Rectal smooth muscle tissue (tissue), 1 donor: ENCODE results near the gene PTGR3.

Experiments
- H3K27ac ChIP-seq: one replicate; pipeline ENCODE4 v1.7.0; 2013; ENCODE audit warnings: low read depth, low read length, inconsistent platforms
- H3K27me3 ChIP-seq: one replicate; pipeline ENCODE4 v1.7.0; 2013; ENCODE audit warnings: low read length; ENCODE audit not compliant: control insufficient read depth, insufficient read depth
- H3K36me3 ChIP-seq: one replicate; pipeline ENCODE4 v1.7.0; 2013; ENCODE audit warnings: low read length; ENCODE audit not compliant: control insufficient read depth, insufficient read depth
- H3K4me1 ChIP-seq: one replicate; pipeline ENCODE4 v1.7.0; 2013; ENCODE audit warnings: low read length; ENCODE audit not compliant: control insufficient read depth, insufficient read depth
- H3K4me3 ChIP-seq: one replicate; pipeline ENCODE4 v1.7.0; 2013; ENCODE audit warnings: low read length
- H3K9ac ChIP-seq: one replicate; pipeline ENCODE4 v1.7.0; 2013; ENCODE audit warnings: low read length

Gene PTGR3

DNA sequence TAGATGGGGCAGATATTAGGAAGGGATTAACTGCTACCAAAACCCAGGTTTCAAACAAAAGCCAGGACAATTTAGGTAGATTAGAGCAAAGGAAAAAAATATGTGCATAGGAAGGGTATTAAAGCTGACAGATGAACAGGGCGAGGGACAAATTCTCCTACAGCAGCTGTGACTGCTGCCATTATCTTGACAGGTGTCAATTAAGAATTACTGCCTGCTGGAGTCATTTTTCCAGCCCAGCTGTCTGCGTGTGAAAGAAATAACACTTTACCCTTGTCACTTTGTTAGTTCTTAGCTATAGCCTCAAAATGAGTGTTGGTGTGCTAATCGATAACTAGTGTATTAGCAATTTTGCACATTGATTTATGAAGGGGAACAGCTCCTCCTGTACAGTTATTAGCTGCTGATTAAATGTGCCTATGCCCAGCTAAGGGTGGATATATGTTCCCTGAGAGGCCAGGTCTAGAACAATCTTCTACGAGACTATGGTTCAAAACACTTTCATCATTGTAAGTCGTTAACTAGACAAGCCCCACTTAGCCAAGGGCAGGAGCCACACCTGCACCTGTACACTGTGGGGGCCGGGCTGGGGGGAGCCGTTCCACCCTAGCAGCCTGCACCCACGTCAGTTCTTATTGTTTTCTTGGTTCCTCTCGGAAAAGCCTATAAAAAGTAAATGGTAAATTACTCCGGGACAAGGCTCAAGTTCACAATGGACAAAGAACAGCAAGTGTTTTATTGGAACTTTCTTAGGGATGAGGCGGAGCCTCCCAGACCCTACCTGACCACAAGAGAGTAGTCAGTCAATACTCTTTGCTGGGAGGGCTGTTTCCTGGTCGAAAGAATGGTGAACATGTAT is 9.4 kb upstream of the PTGR3 start:
- no peaks in the 10 kb centered on the region for H3K36me3 ChIP-seq
- H3K9ac ChIP-seq: no peak overlapping the region
- H3K4me1 ChIP-seq: peaks cover 13% of the 10 kb centered on the region
- H3K27me3 ChIP-seq: no peaks in the 10 kb centered on the region
- H3K27ac ChIP-seq: peak overlapping the region; percentile 15
- H3K4me3 ChIP-seq: no peak overlapping the region

DNA sequence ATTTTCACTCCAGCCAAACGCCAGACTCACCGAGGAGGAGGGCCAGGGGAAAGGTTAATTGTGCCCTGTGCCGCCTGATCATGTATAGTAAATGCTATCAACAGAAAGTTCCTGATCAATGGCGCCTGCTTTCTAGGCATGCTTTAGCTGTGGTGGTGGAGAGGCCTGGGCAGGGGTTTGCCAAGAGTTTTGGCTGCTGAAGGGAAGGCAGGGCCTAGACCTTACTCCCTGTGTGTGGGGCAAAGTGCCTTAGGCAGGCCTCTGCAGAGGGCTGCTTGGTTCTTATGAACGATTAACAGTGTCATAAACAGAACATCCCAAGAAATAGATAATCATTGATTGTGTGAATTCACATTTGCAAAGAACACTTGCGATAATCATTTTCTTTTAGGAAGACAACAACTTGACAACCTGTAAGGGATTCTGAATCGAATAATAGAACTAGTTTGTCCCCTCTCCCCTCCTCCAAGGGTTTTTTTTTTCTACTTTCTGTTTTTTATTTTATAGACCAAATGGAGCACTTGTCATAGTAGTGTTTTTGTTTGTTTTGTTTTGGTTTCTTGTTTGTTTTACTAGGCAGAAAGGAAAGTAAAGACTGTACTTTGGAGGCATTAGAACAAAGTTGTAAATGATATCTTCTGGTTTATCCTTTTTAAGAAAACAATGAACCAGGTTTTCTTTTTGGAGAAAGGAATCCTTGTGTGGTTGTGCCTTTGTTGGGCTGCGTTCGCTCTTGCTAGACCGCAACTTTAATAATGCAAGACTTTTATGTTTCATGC is 8.2 kb upstream of the PTGR3 start:
- H3K36me3 ChIP-seq: no peaks in the 10 kb centered on the region
- H3K4me3 ChIP-seq: peak overlapping the region; percentile 29
- H3K4me1 ChIP-seq: peaks cover 19% of the 10 kb centered on the region
- H3K9ac ChIP-seq: no peak overlapping the region
- no peaks in the 10 kb centered on the region for H3K27me3 ChIP-seq
- H3K27ac ChIP-seq: peak overlapping the region; percentile 33

DNA sequence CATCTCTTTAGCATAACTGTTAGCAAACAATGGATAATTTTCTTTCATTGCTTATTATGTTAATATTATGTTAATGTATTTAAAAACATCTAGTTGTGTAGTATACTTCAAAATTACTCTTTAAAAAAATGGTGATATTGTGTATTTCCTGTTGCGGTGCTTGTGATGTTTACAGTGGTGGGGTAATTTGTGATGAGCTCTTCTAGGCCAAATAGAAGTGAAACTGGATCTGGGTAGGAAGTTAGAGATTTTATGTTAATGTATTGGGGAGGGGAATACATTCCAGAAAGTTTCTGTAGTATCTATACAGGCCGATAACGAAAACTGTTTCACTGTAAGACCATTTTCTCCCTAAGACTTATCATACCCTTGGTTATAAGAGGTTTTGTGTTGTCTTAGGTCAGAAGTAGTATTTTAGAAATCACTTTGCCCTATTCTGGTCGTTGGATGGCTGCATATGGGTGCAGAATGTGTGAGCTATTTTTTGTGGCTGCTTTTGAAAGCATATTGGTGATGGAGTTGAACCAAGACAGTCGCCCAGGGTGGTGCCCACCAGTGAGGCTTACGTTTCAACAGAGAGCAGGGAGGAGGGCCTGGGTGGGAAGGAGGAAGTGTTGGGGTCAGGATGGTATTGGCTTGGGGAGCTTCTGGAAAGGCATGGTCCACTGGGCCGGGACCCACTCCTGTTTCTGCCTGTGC is 7.4 kb upstream of the PTGR3 start:
- peaks cover 15% of the 10 kb centered on the region for H3K4me1 ChIP-seq
- H3K9ac ChIP-seq: no peak overlapping the region
- no peaks in the 10 kb centered on the region for H3K27me3 ChIP-seq
- peak overlapping the region; percentile 33 for H3K27ac ChIP-seq
- H3K36me3 ChIP-seq: no peaks in the 10 kb centered on the region
- H3K4me3 ChIP-seq: peak overlapping the region; percentile 29

GRCh38 chr18:75215663-75216062 is 6.7 kb upstream of the PTGR3 start:
- Histone ChIP-seq H3K27me3 (no peaks in the 10 kb centered on the region), H3K27ac (peak overlapping the region; percentile 31), H3K9ac (no peak overlapping the region), H3K36me3 (no peaks in the 10 kb centered on the region), H3K4me3 (no peak overlapping the region), H3K4me1 (peaks cover 14% of the 10 kb centered on the region)

GRCh38 chr18:75214766-75215510 is 6.0 kb upstream of the PTGR3 start:
- peak overlapping the region; percentile 7 for H3K4me3 ChIP-seq
- peaks cover 14% of the 10 kb centered on the region for H3K4me1 ChIP-seq
- no peaks in the 10 kb centered on the region for H3K27me3 ChIP-seq
- H3K9ac ChIP-seq: no peak overlapping the region
- H3K36me3 ChIP-seq: no peaks in the 10 kb centered on the region
- H3K27ac ChIP-seq: peak overlapping the region; percentile 31

DNA sequence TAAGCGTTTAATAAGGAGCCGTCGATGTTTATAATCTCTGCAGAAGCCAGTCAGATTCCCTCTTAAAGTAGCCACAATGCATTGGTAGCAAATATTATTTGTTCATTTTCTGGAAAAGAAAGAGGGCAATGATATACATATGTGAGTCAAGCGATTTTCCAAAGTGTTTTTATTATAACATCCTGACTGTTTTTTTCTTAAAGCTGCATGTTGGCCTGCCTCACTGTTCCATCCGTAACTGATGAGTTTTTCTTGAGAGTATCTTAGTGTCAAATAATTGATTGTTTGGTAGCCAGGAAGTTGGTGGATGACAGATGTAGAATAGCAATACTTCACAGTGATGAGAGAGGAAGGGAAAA is 5.4 kb upstream of the PTGR3 start:
- H3K27ac ChIP-seq: peak overlapping the region; percentile 31
- H3K27me3 ChIP-seq: no peaks in the 10 kb centered on the region
- H3K4me3 ChIP-seq: peak overlapping the region; percentile 28
- H3K4me1 ChIP-seq: peaks cover 9% of the 10 kb centered on the region
- H3K9ac ChIP-seq: no peak overlapping the region
- H3K36me3 ChIP-seq: no peaks in the 10 kb centered on the region

DNA sequence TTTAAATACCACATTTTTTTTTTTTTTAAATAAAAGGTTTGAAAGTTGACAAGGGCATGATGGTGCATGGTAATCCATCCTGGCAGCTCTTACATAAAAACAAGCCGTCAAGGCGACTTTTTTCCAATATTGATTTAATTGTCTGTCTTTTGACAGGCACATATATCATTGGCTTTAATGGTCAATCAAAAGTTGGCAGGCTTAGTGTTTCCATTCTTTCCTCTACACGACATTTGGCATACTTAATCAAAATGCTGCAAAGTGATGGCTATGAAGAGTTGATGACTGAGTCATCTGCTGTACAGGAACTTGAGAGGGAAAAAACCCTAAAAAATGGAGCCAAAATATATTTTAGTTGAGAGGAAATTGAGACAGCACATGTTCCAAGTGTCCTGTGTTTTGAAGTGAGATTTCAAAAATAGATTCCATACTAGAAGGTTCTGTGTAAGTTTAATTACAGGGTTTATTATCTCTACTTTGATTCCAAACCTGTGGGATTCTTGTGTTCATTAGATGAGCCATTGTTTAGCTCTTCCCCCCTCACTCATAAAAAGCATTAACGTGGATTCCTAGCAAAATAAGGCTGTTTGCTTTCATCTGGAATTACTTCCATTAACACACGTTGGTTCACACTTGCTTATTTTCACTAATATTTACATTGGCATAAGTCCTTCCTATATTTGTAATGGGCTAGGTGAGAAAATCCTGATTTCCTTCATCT is 4.8 kb upstream of the PTGR3 start:
- Histone ChIP-seq H3K27ac (peak overlapping the region; percentile 18), H3K4me1 (peaks cover 8% of the 10 kb centered on the region), H3K4me3 (peak overlapping the region; percentile 28), H3K27me3 (no peaks in the 10 kb centered on the region), H3K36me3 (no peaks in the 10 kb centered on the region), H3K9ac (no peak overlapping the region)

GRCh38 chr18:75212751-75213090 is 3.8 kb upstream of the PTGR3 start:
- peaks cover 8% of the 10 kb centered on the region for H3K4me1 ChIP-seq
- H3K27ac ChIP-seq: peak overlapping the region; percentile 85
- H3K9ac ChIP-seq: no peak overlapping the region
- peak overlapping the region; percentile 81 for H3K4me3 ChIP-seq
- no peaks in the 10 kb centered on the region for H3K36me3 ChIP-seq
- no peaks in the 10 kb centered on the region for H3K27me3 ChIP-seq

DNA sequence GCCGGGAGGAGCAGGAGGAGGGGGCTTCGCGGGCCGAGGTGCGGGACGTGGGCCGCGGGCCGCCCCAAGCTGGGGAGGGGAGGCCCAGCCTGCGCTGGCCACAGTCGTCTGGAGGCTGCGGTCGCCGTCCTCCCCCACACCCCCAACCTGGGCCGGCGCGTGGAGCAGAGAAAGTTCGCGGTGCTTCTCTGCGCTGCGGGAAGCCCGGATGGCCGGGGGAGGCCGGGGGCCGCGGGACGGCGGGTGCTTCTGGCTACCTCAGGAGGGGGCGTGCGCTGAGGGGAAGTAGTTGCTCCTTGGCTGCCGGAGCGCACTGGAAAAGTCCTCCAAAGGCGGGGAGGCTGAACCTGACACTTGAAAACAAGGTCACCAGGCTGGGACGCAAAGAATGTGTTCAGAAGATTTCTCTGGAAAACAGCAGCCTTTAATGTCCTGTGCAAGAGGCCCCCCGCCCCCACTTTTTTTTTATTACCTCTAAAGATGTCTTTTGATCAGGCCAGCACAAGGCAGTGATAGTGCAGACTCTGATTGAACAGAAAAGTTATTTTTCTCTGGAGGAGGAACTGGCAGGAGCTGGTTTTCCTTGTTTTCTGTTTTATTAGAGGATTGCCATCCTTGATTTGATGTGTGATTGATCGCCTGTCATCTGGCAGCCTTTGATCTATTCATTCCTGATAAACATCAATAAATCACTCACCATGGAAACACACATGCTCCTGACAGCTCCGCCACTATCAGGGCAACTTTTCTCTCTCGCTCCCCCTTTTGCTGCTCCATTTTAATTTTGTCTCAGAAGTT is 3.2 kb upstream of the PTGR3 start:
- Histone ChIP-seq H3K27ac (peak overlapping the region; percentile 85), H3K9ac (peak overlapping the region; percentile 82), H3K4me3 (peak overlapping the region; percentile 81), H3K4me1 (peaks cover 8% of the 10 kb centered on the region), H3K36me3 (no peaks in the 10 kb centered on the region), H3K27me3 (no peaks in the 10 kb centered on the region)

- Histone ChIP-seq H3K27ac (peak overlapping the region; percentile 85), H3K27me3 (no peaks in the 10 kb centered on the region), H3K4me1 (peaks cover 12% of the 10 kb centered on the region), H3K9ac (peak overlapping the region; percentile 82), H3K36me3 (no peaks in the 10 kb centered on the region), H3K4me3 (peak overlapping the region; percentile 81)
Measured at GRCh38 chr18:75211626-75211952, 2.6 kb upstream of the PTGR3 start.

- peak overlapping the region; percentile 90 for H3K4me3 ChIP-seq
- H3K27me3 ChIP-seq: no peaks in the 10 kb centered on the region
- peak overlapping the region; percentile 70 for H3K9ac ChIP-seq
- H3K27ac ChIP-seq: peak overlapping the region; percentile 93
- no peaks in the 10 kb centered on the region for H3K36me3 ChIP-seq
- peaks cover 12% of the 10 kb centered on the region for H3K4me1 ChIP-seq
Measured at GRCh38 chr18:75211002-75211621, 2.2 kb upstream of the PTGR3 start.
